HG03103 (cell line): Measurements from ENCODE around the gene KRT38.
"Not testable (repeated sequence)": the region's sequence is repeated elsewhere in the genome, so short reads cannot be mapped to it uniquely, and the experiment has no call there.

Experiments
- ATAC-seq: cut with Tn5 transposase; IDR thresholded peaks from one replicate; pipeline ENCODE4 v1.9.1; 2021; ENCODE audit warnings: low read depth; ENCODE audit not compliant: unreplicated experiment

KRT38 gene

GRCh38 chr17:41403404-41404023, 37.3 kb downstream of the KRT38 start:
- no peak for ATAC-seq

- no peak for ATAC-seq
Measured at GRCh38 chr17:41402161-41402560, 38.6 kb downstream of the KRT38 start.

- no peak for ATAC-seq
Measured at GRCh38 chr17:41396996-41397660, 43.7 kb downstream of the KRT38 start, which contains the start of gene KRT31. TSS of gene KRT31 (minus strand) at chr17:41397608. CDS start at chr17:41397539, 69 bp downstream.

- ATAC-seq = no peak
Measured at GRCh38 chr17:41396340-41396739, 44.4 kb downstream of the KRT38 start.

GRCh38 chr17:41395611-41396010, 45.2 kb downstream of the KRT38 start:
- ATAC-seq = no peak

- ATAC-seq = not testable (repeated sequence)
Measured at GRCh38 chr17:41395044-41395443, 45.7 kb downstream of the KRT38 start.

GRCh38 chr17:41394254-41394996, 46.4 kb downstream of the KRT38 start:
- no peak for ATAC-seq

- ATAC-seq = no peak
Measured at GRCh38 chr17:41393826-41394225, 47.0 kb downstream of the KRT38 start.

GRCh38 chr17:41393294-41393693, 47.5 kb downstream of the KRT38 start:
- ATAC-seq = no peak

GRCh38 chr17:41392278-41392677, 48.5 kb downstream of the KRT38 start:
- ATAC-seq = no peak

GRCh38 chr17:41391535-41391934, 49.2 kb downstream of the KRT38 start:
- ATAC-seq = no peak

GRCh38 chr17:41390411-41390938, 50.3 kb downstream of the KRT38 start:
- no peak for ATAC-seq

- ATAC-seq = no peak
Measured at GRCh38 chr17:41387670-41388069, 53.1 kb downstream of the KRT38 start.

- no peak for ATAC-seq
Measured at GRCh38 chr17:41386227-41386626, 54.6 kb downstream of the KRT38 start.
